CD4-positive, alpha-beta T cell treated with Interleukin-21 for 1 hour (primary cell): ENCODE results near the gene C2CD4C.
"Not testable (repeated sequence)": the region's sequence is repeated elsewhere in the genome, so short reads cannot be mapped to it uniquely, and the experiment has no call there.

ENCODE experiments used
- DNase-seq: peaks from one replicate; pipeline ENCODE4 v3.0.0-alpha.2; 2020

The C2CD4C gene

GRCh38 chr19:413756-414420 is 4.9 kb upstream of the C2CD4C start:
- DNase-seq, result no peak

DNA sequence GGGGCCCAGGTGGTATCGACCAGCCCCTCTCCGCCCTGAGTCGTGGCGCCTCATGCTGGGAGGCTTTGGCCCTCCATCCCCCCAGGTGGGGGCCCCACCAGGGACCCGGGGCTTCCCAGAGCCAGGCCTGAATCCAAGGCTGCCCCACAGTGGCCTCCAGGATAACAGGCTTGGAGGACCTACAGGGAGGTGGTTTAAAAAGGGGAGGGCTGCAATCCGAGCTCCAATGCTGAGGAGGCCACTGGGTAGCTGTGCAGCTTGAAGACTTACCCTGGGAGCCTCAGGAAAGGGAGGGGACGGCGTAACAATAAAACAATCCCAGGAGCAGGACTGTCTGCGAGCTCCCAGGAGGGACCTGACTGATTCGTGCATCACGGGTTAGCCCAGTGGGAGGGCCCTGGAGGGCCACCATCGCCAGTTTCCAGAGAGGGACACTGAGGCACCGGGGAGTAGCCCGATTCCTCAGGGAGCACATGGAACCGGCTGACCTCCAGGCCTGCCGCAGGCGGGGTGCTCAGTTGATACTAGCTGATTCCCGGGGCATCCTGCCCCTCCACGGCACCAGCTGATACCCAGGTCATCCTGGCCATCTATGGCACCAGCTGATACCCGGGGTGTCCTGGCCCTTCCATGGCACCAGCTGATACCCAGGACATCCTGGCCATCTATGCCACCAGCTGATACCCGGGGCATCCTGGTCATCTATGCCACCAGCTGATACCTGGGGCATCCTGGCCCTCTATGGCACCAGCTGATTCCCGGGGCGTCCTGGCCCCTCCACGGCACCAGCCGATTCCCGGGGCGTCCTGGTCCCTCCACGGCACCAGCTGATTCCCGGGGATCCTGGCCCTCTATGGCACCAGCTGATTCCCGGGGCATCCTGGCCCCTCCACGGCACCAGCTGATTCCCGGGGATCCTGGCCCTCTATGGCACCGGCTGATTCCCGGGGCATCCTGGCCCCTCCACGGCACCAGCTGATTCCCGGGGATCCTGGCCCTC is 3.7 kb upstream of the C2CD4C start:
- no peak for DNase-seq

GRCh38 chr19:411723-412355 is 2.9 kb upstream of the C2CD4C start:
- no peak for DNase-seq

DNA sequence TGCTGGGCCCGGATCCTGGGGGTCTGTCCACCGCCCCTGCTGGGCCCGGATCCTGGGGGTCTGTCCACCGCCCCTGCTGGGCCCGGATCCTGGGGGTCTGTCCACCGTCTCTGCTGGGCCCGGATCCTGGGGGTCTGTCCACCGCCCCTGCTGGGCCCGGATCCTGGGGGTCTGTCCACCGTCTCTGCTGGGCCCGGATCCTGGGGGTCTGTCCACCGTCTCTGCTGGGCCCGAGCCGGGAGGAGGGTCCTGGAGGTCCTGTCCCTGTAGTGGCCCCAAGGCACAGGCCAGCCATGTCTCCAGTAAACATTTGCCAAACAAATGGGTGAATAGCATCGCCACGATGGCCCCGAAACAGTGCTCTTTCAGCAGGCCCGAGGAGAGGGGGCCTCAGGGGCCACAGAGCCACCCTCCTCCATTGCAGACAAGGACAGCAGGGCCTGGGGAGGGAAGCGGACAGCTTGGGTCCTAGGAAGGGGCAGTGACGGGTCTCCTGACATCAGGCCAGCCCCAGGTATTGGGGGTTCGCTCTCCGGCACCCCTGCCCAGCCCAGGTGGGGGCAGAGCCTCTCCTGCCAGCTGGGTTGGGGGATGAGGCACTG is 2.3 kb upstream of the C2CD4C start:
- not testable (repeated sequence) for DNase-seq

- no peak for DNase-seq
Measured at GRCh38 chr19:410243-410781, 1.4 kb upstream of the C2CD4C start.

DNA sequence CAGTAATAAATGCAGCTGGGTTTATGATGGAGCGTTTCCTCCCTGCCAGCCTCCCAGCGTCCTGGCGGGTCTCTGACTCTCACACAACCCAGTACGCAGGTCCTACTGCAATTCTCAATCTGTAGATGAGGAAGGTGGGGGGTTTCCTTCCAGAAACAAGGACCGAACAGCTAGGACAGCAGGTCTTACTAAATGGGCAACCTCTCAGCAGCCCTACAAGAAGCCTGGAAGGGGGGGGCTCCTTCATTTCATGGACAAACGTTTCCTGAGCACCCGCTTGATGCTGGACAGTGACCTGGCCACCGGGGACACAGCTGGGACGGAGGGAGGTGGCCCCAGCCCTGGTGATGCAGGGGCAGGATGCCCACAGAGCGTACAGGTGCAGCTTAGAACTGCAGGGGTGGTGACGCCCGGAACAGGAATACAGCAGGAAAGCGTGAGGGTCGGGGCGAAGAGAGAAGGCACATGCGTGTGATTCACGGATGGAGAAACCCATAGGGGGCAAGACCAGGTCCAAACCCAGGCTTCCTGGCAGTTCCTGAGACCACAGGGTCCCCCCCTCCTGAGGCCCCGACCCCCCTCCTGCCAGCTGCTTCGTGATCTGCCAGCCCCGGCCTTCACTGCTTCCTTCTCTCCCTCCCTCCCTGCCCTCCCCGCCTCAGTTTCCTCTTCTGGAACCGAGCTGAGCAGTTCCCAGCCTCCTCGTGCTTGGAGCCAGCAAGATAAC is 732 bp upstream of the C2CD4C start:
- DNase-seq, result no peak

DNA sequence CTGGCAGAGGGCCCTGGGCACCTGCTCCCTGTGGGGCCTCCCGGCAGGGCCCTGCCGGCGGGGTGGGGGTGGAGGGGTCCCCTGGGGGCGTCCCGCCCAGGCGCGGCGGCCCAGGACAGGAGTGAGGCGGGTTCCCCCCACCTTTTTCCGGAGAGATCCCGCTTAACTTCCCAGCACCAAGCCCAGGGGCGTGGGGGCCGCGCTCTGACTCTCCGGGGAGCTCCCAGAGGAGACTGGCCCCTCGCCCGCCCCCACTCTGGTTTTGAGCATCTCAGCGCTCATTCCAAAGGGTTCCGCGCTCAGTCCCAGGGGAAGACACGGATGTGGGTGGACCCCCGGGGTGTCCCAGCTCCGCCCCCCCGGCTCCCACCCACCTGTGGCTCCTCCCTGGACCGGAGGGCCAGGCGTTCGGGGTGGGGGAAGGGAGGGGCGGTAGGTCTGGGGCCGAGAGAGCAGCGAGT is 476 bp downstream of the C2CD4C start:
- no peak for DNase-seq

DNA sequence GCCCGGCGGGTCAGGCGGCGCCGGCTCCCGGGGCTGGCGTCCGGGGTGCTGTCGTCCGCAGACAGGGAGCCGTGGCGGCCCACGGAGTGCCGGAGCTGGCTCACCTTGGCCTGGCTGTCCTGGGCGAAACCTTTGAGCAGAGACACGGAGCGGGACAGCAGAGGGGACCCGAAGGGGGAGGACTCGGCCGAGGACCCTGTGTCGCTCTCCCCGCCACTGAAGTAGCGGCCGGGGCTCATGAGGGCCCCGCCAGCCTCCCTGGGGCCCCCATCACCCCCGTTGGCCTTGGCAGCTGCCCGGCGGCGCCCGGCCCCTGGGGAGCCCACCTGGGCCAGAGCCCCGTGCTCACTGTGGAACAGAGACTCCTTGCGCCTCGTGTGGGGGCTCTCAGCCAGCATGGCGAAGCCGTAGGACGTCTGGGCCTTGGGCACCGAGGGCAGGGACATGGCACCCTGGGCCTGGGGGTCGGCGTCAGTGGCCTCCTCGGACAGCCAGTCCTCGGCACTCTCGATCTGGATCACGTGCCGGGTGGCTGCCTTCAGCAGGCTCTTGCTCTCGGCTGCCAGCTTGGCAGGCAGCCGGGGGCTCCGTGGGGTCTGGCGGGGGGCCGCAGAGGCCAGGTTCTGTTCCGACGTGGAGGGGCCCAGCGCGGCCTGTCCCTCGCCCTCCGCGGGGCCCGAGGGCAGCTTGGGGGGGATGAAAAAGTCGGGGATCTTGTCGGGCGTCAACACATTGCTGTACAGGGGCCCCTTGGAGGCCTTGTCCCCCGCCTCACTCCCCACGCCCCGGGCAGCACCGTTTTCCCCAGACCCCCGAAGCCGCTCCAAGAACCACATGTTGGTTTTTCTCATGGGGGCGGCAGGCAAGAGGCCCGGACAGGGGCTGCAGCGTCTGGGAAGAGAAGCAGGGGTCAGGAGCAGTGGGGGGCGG is 1.2 kb downstream of the C2CD4C start:
- DNase-seq, result no peak

- DNase-seq, result no peak
Measured at GRCh38 chr19:406971-407510, 1.9 kb downstream of the C2CD4C start.

GRCh38 chr19:406135-406781 is 2.7 kb downstream of the C2CD4C start:
- no peak for DNase-seq

DNA sequence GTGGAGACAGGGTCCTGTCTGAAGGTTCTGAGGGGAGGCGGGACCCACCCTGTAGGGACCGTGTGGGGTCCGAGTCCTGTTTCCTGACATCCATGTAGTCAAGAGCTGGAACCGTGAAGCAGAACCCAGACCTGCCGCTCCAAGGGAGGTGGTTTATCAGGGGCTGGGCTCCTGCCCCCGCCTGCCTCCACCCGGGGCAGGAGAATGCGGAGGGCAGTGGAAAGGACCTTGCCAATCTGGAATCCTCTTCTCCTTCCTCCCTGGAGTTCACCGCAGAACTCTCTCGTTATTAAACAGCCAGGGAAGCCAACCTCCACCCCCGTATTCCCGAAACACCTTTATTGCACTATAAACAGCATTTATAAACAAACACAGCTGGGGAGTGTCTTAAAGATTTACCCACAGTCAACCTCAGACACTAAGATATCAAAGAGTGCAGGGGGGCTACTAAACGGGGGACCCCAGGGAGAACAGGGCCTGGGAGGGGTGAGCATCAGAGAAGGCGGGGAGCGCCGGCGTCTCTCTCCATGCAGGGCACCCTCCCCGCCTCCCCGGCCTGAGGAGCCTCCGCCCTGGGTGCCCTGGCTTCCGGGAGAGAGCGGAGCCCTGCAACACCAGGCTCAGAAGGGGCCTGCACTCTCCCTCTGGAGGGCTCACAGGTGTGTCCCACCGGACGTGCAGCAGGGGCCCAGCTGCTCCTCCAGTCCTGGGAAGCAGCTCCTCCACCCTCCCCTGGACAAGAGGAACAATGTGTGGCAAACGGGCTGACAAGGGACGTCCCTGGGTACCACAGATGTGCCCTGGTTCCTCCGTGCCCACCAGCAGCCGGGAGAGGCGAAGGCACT is 3.6 kb downstream of the C2CD4C start:
- DNase-seq, result no peak

DNA sequence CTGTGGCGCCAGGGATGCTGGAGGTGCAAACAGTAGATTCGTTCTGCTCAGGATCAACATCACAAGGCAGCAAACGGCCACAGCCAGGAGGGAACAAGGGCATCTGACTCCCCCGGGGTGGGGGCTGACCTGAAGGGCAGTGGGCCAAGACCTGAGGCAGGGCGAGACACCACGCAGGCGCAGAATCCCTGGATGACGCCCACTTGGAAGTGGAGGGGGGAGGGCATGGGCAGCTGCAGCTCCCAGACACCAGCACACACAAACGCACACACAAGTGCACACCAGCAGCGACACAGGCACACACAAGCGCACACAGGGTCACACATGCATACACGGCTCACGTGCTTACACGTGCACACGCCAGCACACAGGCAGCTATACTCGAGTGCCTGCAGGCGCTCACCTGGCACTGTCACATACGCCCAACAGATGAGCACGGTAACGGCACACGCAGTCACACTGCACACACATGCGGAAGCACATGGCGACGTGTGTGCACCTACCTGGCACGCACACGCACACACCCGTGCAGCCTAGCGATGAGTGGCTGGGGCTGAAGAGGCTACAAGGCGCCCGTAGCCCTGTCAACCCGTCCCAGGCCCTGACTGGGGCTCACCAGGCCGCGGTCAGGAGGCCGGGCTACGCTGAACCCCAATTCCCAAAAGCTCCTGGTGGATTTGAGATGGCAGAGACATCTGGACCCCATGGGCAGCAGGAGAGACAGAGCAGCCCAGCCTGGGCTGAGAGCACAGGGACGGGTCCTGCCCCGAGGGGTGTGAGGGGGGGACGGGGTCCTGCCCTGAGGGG is 5.5 kb downstream of the C2CD4C start:
- no peak for DNase-seq

DNA sequence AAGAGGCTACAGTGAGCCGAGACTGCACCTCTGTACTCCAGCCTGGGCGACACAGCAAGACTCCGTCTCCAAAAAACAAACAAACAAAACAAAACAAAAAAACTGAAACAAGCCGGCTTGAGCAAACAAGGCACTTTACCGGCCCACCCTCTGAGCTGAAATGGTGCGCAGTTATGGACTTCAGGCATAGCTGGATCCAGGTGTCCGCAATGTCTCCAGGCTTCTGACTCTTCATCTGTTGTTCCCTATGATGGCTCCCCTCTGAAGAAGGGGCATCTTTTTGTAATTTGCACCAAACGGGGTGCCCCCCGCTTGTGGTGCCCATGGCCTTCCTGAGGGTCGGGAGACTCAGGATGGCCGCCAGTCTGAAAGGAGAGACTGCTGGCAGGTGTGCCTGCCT is 6.2 kb downstream of the C2CD4C start:
- no peak for DNase-seq

DNA sequence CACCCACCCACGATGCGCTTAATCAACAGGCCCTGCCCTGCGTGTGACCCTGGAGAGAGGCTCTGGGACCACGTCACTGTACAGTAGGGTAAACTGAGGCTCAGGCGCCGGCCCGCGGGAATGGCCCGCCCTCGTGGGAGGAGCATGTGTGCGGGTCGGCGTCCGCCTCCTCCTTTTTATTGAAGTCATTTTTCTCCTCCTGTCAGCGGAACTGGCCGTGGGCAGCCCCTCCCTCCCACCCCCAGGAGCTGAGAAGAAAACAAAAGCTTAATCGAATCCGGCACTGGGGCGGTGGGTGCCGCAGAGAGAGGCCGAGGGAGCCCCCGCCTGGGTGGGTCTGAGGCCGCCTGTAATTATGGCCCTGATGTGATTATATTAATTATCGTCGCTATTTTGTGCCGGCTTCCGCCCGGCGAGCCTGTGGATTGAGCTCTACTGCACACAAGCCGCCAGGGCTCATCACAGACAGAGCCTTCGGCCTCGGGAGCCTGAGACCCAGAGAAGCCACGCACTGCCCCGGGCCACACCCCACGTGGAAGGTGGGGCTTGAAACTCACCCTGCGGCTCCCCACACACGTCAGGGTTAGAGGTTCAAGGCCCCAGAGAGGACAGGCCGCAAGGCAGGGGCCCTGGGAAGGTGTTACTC is 7.0 kb downstream of the C2CD4C start:
- no peak for DNase-seq

GRCh38 chr19:400976-401865 is 7.7 kb downstream of the C2CD4C start:
- DNase-seq, result no peak

DNA sequence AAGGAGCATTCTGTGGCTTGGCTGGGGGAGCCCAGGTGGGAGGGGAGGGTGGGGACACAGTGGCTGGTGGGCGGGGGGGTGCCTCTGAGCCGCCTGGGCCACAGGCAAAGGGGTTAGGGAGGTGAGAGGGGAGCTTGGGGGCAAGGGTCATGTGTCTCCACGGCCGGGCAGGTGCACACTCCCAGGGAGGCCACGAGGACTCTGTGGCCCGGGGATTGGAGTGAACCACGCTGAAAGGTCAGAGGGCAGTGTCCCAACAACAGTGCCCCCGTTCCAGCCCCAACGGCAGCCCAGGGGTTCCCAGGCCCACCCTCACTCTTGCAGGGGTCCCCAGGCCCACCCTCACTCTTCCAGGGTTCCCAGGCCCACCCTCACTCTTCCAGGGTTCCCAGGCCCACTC is 9.6 kb downstream of the C2CD4C start:
- no peak for DNase-seq

GRCh38 chr19:398719-399118 is 10.2 kb downstream of the C2CD4C start:
- no peak for DNase-seq
